Spinal cord (tissue), 10 donors: ENCODE data around the gene BRWD1. TPM values are rescaled to one million over a fixed set of nuclear protein-coding genes. Genes with fewer than 3 reads are reported as not detected.

Source experiments
- DNase-seq, 6 donors: peaks; one replicate each; pipeline versions ENCODE4 v3.0.0 to v3.0.0-alpha.2; 2013 to 2015; ENCODE audit warnings: low spot score in 6 of 6, low read depth in 4 of 6
- H3K27ac ChIP-seq: one replicate; pipeline ENCODE4 v1.5.1; 2013; ENCODE audit warnings: low read depth, low read length, control low read depth
- H3K27me3 ChIP-seq: one replicate; pipeline ENCODE4 v1.6.1; 2013; ENCODE audit warnings: low read length; ENCODE audit not compliant: control insufficient read depth, insufficient read depth
- H3K36me3 ChIP-seq: one replicate; pipeline ENCODE4 v1.6.1; 2013; ENCODE audit warnings: low read length; ENCODE audit not compliant: control insufficient read depth, insufficient read depth
- H3K4me1 ChIP-seq: one replicate; pipeline ENCODE4 v1.6.1; 2013; ENCODE audit warnings: low read length; ENCODE audit not compliant: control insufficient read depth, insufficient read depth
- H3K4me3 ChIP-seq: one replicate; pipeline ENCODE4 v1.5.1; 2013; ENCODE audit warnings: low read depth, low read length, control low read depth
- H3K9me3 ChIP-seq: one replicate; pipeline ENCODE4 v1.6.1; 2013; ENCODE audit warnings: low read length; ENCODE audit not compliant: control insufficient read depth, insufficient read depth
- WGBS: methylation state at CpG from one replicate; pipeline ENCODE4 v1.1.5; 2013; ENCODE audit warnings: missing lambda C conversion rate; ENCODE audit not compliant: insufficient coverage; 5-methylcytosine and 5-hydroxymethylcytosine counted together
- polyA plus RNA-seq, 2 donors: library from polyadenylated mRNA; unstranded; fragments of 120-200 nt; gene quantifications; one replicate each; pipeline ENCODE4 v1.2.1, GENCODE V29; 2013; ENCODE audit not compliant: insufficient read length in 2 of 2
- total RNA-seq, 2 donors: library from RNA; depleted of rRNA in 1 of 2; stranded (reverse); fragments of 120-200 nt in 1 of 2; fragments of >200 nt in 1 of 2; gene quantifications; one replicate each; pipeline versions ENCODE4 v1.2.3 to v1.2.4, GENCODE V29; 2013 to 2014
- donor health status: healthy.

BRWD1 gene
- total and polyA plus RNA-seq, 4 donors: 78.2 to 180 (median 109) TPM

DNA sequence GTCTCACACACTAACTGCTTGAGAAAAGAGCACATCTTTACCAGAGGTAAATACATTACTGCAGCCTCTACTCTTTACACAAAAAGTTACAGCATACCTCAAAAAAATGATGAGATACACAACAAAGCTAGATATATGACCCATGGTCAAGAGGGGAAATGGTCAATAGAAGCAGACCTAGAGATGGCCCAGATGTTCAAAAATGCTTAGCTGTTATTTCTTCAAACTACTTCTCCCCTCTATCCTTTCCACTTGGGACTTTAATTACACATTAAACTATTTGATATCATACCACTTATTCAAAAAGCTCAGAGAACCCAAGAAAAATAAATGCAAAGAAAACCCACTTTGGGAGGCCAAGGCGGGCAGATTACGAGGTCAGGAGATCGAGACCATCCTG, 12.8 kb downstream of the BRWD1 start:
- DNase-seq: no peak
- no peaks in the 10 kb centered on the region for H3K9me3 ChIP-seq
- no peaks in the 10 kb centered on the region for H3K27me3 ChIP-seq
- H3K4me3 ChIP-seq: no peak overlapping the region
- peaks cover 30% of the 10 kb centered on the region for H3K36me3 ChIP-seq
- no peak overlapping the region for H3K27ac ChIP-seq
- no peaks in the 10 kb centered on the region for H3K4me1 ChIP-seq
- WGBS: no CpG with 5 or more reads among the region's 3 CpGs

DNA sequence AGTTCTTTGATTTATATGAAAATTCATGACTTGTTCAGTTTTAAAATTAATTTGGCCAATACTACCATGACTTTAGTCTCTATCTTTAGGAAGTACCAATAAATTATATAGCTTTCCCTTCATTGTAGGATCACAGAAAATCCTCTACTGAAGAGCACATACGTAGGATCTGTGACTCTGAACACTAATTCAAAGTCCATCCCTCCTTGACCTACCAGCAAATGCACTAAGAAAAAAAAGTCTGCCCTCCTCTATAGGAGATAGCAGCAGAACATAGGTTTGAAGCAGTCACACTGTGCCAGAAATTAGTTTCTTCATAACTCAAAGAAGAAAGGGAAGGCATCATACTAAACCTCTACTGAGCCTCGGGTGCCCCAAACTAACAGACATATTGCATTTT, 16.5 kb downstream of the BRWD1 start:
- no peak for DNase-seq
- Histone ChIP-seq H3K4me1 (no peaks in the 10 kb centered on the region), H3K4me3 (no peak overlapping the region), H3K27me3 (no peaks in the 10 kb centered on the region), H3K27ac (no peak overlapping the region), H3K9me3 (no peaks in the 10 kb centered on the region), H3K36me3 (peaks cover 19% of the 10 kb centered on the region)
- no CpG with 5 or more reads among the region's 2 CpGs for WGBS

DNA sequence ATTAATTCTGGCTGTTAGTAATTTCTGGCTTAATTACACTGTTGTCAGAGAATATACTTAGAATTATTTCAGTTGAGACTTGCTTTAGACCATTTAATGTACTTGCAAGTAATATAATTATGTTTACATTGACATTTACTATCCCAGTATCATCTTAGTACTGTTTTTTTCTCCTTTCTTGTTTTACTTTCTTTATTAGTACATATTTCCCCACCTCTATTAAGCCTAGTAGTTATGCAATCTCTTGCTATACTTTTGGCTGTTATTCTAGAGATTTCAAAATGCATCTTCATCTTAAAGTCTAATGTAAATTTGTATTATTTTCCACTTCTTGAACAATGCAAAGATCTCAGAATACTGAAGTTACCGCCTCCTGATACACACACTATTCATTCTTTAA, 24.4 kb downstream of the BRWD1 start:
- no peaks in the 10 kb centered on the region for H3K9me3 ChIP-seq
- H3K4me1 ChIP-seq: no peaks in the 10 kb centered on the region
- H3K36me3 ChIP-seq: peaks cover 33% of the 10 kb centered on the region
- H3K27ac ChIP-seq: no peak overlapping the region
- no peaks in the 10 kb centered on the region for H3K27me3 ChIP-seq
- DNase-seq: no peak
- no peak overlapping the region for H3K4me3 ChIP-seq
- WGBS: 100% methylated on average over 1 of the region's 1 CpG

- no peaks in the 10 kb centered on the region for H3K4me1 ChIP-seq
- 95% methylated on average over 3 of the region's 6 CpGs for WGBS
- no peak overlapping the region for H3K27ac ChIP-seq
- H3K36me3 ChIP-seq: peaks cover 24% of the 10 kb centered on the region
- no peaks in the 10 kb centered on the region for H3K27me3 ChIP-seq
- H3K4me3 ChIP-seq: no peak overlapping the region
- DNase-seq: no peak
- no peaks in the 10 kb centered on the region for H3K9me3 ChIP-seq
These were observed 30.5 kb downstream of the BRWD1 start for GRCh38 chr21:39282911-39283310.

- Histone ChIP-seq H3K36me3 (peaks cover 31% of the 10 kb centered on the region), H3K9me3 (no peaks in the 10 kb centered on the region), H3K4me3 (no peak overlapping the region), H3K27ac (no peak overlapping the region), H3K27me3 (no peaks in the 10 kb centered on the region), H3K4me1 (no peaks in the 10 kb centered on the region)
- no peak for DNase-seq
- WGBS: no CpG with 5 or more reads among the region's 6 CpGs
These were observed 31.6 kb downstream of the BRWD1 start for GRCh38 chr21:39281853-39282252.

- no peaks in the 10 kb centered on the region for H3K4me1 ChIP-seq
- no peak for DNase-seq
- no peak overlapping the region for H3K4me3 ChIP-seq
- H3K9me3 ChIP-seq: no peaks in the 10 kb centered on the region
- H3K27me3 ChIP-seq: no peaks in the 10 kb centered on the region
- no peak overlapping the region for H3K27ac ChIP-seq
- WGBS: 100% methylated on average over 5 of the region's 8 CpGs
- peaks cover 26% of the 10 kb centered on the region for H3K36me3 ChIP-seq
These were observed 32.2 kb downstream of the BRWD1 start for GRCh38 chr21:39281207-39281606.

DNA sequence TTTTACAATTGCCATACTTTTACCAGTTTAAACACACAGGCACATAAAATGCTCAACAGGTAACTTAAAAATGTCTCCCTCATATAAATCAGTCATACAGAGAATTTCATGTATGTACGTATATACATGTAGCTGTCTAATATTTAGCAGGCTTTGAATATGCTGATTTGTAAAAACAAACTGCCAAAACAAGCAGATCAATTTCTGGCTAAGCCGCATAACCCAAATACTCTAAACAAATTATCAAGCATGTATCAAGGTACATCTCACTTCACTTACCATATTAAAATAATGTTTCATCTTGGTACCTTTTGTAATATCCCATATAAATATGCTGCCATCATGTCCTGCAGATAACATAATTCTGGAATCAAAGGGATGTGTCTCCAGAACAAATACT, 43.8 kb downstream of the BRWD1 start:
- WGBS: no CpG with 5 or more reads among the region's 2 CpGs
- Histone ChIP-seq H3K4me3 (no peak overlapping the region), H3K27ac (no peak overlapping the region), H3K4me1 (no peaks in the 10 kb centered on the region), H3K36me3 (peaks cover 31% of the 10 kb centered on the region), H3K27me3 (no peaks in the 10 kb centered on the region), H3K9me3 (no peaks in the 10 kb centered on the region)
- no peak for DNase-seq

- Histone ChIP-seq H3K27me3 (no peaks in the 10 kb centered on the region), H3K27ac (no peak overlapping the region), H3K4me1 (no peaks in the 10 kb centered on the region), H3K4me3 (no peak overlapping the region), H3K9me3 (no peaks in the 10 kb centered on the region), H3K36me3 (peaks cover 22% of the 10 kb centered on the region)
- WGBS: no CpG with 5 or more reads among the region's 2 CpGs
- DNase-seq: no peak
These were observed 47.8 kb downstream of the BRWD1 start for GRCh38 chr21:39265603-39266002.

DNA sequence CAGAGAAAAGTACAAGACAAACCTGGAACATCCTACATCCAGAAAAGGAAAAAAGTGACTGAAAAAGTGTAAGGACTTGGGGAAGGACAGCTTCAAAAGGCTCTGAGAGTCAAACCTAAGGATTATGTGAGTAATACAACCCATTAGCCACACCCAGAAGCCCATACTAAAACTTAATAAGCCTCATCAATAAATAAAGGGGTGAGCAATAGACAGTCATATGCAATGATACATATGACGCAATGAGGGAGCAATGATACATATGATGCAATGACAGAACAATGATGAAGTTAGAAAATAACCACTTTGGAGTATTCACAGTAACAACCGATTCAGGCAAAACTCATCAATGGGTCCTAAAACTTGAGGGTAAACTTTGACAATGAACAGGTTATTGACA, 50.1 kb downstream of the BRWD1 start:
- DNase-seq: no peak
- no peaks in the 10 kb centered on the region for H3K27me3 ChIP-seq
- no CpG with 5 or more reads among the region's 2 CpGs for WGBS
- H3K4me1 ChIP-seq: no peaks in the 10 kb centered on the region
- H3K27ac ChIP-seq: no peak overlapping the region
- H3K36me3 ChIP-seq: peaks cover 17% of the 10 kb centered on the region
- H3K9me3 ChIP-seq: no peaks in the 10 kb centered on the region
- H3K4me3 ChIP-seq: no peak overlapping the region

GRCh38 chr21:39258207-39258606, 55.2 kb downstream of the BRWD1 start:
- WGBS: 63% methylated on average over 2 of the region's 4 CpGs
- Histone ChIP-seq H3K27me3 (no peaks in the 10 kb centered on the region), H3K36me3 (peaks cover 25% of the 10 kb centered on the region)

More at GRCh38 chr21:39258207-39258606, 55.2 kb downstream of the BRWD1 start:
- no peaks in the 10 kb centered on the region for H3K4me1 ChIP-seq
- DNase-seq: no peak
- H3K9me3 ChIP-seq: no peaks in the 10 kb centered on the region
- no peak overlapping the region for H3K27ac ChIP-seq
- H3K4me3 ChIP-seq: no peak overlapping the region
